GM23338 (cell line): ENCODE measurements around the gene ST6GALNAC4.

Experiments
- EZH2 ChIP-seq: fragments of 200-600 bp; sonication (generic); IDR thresholded peaks from one replicate; pipeline ENCODE4 v1.8.0; 2017; ENCODE audit warnings: antibody characterized with exemption, mild to moderate bottlenecking, low read depth; ENCODE audit not compliant: unreplicated experiment
- EZH2phosphoT487 ChIP-seq: fragments of 200-600 bp; sonication (generic); IDR thresholded peaks from one replicate; pipeline ENCODE4 v1.8.1; 2018; ENCODE audit warnings: antibody characterized with exemption; ENCODE audit not compliant: unreplicated experiment
- POLR2AphosphoS5 ChIP-seq: IDR thresholded peaks from 2 replicates; pipeline ENCODE4 v1.6.1; 2016; ENCODE audit warnings: antibody characterized with exemption, low read depth
- TF ChIP-seq, protein P1 (sequence below), 2 experiments: fragments of 200-600 bp in 1 of 2; sonication (generic) in 1 of 2; conservative IDR thresholded peaks; 2 replicates each; pipeline versions ENCODE4 v1.5.1 to v1.6.1; 2016 to 2017; ENCODE audit warnings: antibody characterized with exemption in 2 of 2, low read depth in 2 of 2, mild to moderate bottlenecking in 2 of 2, moderate library complexity in 1 of 2

DNA sequence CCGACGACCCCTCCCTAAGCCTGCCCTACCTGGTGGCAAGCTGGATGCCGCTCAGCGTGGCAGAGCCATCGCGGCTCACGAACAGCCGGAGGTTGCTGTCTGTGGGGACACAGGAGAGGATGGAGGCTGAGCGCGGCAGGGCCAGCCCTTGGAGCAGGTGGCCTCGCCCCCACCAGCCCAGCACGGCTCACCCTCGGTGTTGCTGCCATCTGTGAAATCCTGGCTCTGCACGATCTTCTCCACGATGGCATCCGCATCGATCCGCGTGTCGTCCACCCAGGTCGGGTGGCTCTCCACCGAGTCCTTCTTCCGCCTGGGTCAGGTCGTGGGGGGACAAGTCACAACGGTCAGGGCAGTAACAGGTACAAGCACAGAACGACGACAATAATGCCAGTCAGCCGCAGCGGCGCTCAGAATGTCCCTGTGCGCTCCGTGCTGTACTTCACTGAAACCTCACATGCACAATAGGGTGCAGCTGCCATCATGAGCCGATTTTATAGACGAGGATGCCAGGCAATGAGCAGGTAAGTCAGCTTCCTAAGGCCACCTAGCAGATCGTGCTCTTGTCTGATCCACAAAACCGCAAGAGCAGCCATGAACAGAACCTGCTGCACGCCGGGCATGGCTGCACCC, 27.9 kb upstream of the ST6GALNAC4 start:
- TF ChIP-seq, protein P1, sequence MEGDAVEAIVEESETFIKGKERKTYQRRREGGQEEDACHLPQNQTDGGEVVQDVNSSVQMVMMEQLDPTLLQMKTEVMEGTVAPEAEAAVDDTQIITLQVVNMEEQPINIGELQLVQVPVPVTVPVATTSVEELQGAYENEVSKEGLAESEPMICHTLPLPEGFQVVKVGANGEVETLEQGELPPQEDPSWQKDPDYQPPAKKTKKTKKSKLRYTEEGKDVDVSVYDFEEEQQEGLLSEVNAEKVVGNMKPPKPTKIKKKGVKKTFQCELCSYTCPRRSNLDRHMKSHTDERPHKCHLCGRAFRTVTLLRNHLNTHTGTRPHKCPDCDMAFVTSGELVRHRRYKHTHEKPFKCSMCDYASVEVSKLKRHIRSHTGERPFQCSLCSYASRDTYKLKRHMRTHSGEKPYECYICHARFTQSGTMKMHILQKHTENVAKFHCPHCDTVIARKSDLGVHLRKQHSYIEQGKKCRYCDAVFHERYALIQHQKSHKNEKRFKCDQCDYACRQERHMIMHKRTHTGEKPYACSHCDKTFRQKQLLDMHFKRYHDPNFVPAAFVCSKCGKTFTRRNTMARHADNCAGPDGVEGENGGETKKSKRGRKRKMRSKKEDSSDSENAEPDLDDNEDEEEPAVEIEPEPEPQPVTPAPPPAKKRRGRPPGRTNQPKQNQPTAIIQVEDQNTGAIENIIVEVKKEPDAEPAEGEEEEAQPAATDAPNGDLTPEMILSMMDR (conservative IDR thresholded peaks at IDR 0.05; ENCODE audit: low read depth in 2 of 2), result no peak
- TF ChIP-seq EZH2 (no peak), POLR2AphosphoS5 (no peak), EZH2phosphoT487 (no peak)
